Stimulated activated CD4-positive, alpha-beta T cell treated with anti-CD3 and anti-CD28 coated beads, Interleukin-12 subunit alpha, Interleukin-12 subunit beta, amount 100 ng/mL, for 24 hours (primary cell): ENCODE data around the gene MAGI2.
"Not testable (repeated sequence)": the region's sequence is repeated elsewhere in the genome, so short reads cannot be mapped to it uniquely, and the experiment has no call there.

Experiments
- DNase-seq, 2 experiments: peaks; one replicate each; pipeline ENCODE4 v3.0.0-alpha.2; 2020; ENCODE audit warnings: low read depth in 2 of 2

The MAGI2 gene

GRCh38 chr7:78649236-78649635 is 804.2 kb downstream of the MAGI2 start:
- DNase-seq, result no peak

DNA sequence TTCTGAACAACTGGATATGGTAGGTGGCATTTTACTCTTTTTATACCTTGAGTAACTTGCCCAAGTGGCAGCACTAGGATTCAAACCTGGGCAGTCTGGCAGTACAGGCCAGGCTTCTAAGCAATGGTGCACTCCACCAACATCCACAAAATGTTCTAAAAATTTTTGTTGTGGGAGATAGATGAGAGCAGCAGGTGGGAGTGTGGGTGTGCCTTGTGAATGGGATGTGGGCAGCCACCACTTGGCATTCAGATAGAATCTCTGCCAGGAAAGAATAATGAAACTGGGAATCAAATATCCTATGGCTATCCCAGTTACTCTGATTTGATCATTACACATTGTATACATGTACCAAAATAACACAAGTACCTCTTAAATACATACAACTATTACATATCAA is 810.7 kb downstream of the MAGI2 start:
- no peak for DNase-seq

DNA sequence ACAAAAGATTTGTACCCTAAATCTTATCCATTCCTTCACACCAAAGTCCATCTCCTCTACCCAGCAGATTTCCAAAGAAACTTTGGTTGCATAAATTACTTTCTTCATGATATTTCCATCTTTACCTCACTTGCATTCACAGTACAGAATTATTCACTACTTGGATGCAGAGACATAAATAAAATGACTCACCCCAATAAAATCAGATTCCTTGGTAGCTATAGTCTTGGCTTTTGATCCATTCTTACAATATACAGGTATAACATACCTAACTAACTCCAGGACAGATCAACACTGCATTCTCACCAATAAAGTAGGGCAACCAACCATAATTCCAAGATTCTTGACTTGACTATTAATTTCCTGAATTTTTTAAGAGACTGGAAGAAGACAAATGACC is 815.1 kb downstream of the MAGI2 start:
- no peak for DNase-seq

DNA sequence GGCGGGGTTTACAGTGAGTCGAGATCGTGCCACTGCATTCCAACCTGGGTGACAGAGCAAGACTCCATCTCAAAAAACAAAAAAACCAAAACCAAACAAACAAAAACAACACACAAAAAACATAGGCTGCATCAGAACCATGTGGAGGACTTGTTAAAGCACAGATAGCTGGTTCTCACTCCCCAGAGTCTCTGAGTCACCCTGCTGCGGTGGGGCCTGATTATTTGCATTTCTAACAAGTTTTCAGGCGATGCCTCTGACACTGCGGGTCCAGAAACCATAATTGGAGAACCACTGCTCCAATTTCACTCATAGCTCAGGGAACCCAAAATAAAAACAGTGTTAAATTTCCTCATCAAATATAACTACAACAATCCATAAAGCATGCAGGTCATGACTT is 816.7 kb downstream of the MAGI2 start:
- no peak for DNase-seq

- DNase-seq, result no peak
Measured at GRCh38 chr7:78635026-78635793, 818.3 kb downstream of the MAGI2 start.

DNA sequence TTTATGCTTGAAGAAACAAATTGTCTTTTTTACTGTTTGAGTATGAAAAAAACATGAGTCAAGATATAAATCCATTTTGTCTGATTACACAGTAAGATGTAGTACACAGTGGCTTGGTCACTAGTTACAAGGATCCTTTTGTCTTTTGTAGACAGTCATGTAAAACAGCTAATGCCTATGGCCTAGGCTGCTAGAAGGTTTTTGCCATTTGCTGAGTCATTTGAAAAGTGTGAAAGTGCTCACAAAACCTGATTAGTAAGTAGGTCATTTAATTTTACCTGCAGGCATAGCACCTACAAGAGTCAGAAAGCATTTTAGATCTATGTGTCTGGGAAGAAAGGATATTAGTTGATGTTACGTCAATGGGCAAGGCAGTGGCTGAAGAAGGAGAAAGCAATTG is 819.4 kb downstream of the MAGI2 start:
- DNase-seq, result no peak

DNA sequence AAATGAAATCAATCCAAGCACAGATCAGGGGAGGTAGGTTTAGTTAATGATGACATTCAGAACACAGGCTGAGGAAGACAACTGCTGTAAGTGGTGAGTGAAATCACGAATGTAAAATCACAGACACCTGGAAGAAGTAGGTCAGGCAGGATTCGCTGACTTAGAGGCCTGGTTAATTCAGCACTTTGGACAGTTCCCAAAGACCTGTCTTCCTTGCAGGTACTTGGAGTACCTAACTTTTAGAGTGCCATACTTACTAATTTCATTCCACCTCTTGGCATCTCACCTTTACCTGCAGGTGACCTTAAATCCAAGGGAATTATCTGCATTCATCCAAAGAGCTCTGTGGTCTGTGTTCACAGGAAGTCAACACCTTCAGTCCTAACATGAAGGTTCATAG is 832.5 kb downstream of the MAGI2 start:
- no peak for DNase-seq

GRCh38 chr7:78616539-78616938 is 836.9 kb downstream of the MAGI2 start:
- DNase-seq, result no peak

GRCh38 chr7:78609281-78609680 is 844.2 kb downstream of the MAGI2 start:
- no peak for DNase-seq

DNA sequence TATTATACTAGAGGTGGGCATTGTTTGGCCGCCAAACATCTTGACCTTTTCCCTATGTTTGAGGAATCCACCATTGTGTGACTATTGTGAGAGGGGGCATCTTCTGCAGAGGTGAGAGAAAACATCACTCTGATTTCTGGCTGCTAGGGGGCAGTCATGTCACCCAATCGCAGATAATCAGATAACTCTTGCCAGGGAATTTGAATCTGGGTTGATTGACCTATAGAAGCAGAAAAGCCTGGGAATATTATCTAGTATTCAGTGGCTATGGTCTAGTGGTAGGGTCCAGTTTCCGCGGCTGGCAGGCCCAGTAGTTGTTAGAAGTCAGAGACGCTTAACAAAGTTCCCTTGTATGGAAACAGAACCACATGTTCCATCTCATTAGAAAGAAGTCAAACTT is 846.4 kb downstream of the MAGI2 start:
- no peak for DNase-seq

DNA sequence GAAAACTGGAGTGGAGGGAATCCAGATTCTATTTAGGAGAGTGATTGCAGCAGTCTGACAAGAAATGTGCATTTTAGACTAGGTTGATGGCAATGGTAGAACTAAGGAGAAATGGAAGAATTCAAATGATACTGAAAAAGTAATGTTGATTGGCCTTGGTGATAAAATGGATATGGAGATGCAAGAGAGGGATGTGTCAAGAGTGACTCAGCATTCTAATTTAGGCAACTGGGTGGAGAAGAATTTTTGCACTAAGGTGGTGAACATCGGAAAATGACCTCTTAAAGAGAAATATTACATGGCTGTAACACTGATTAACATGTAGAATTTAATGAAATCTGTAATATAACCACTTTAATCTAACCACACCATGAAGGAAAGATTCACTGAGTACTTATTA is 848.3 kb downstream of the MAGI2 start:
- no peak for DNase-seq

- DNase-seq, result no peak
Measured at GRCh38 chr7:78601728-78602127, 851.7 kb downstream of the MAGI2 start.

GRCh38 chr7:78594156-78594555 is 859.3 kb downstream of the MAGI2 start:
- DNase-seq, result no peak

- no peak for DNase-seq
Measured at GRCh38 chr7:78588393-78588792, 865.1 kb downstream of the MAGI2 start.

DNA sequence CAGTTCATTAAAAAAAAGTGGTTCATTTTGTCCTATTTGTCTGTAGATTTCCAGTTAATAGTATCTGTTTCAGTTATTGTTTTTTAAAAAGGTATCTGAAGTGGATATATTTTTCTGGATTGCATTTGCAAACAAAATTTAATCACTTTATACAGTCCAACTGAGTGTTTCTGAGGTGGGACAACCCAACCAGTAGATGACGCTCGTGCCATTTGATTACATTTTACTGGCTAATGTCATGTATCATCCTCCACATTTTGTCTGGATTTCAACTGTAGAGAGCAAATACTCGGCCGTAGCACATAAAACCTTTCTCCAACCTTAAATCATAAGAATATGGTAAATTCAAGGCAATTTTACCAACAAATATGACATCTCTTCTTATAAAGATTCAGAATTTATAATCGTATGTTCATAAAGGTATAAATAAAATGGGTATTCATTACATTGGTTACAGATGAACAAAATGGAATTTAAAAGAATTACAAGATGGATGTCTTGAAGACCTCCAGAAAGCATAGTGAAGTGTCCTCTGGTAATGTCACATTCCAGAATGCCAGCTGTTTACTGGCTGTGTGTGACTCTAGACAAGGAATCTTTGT is 865.9 kb downstream of the MAGI2 start:
- no peak for DNase-seq

DNA sequence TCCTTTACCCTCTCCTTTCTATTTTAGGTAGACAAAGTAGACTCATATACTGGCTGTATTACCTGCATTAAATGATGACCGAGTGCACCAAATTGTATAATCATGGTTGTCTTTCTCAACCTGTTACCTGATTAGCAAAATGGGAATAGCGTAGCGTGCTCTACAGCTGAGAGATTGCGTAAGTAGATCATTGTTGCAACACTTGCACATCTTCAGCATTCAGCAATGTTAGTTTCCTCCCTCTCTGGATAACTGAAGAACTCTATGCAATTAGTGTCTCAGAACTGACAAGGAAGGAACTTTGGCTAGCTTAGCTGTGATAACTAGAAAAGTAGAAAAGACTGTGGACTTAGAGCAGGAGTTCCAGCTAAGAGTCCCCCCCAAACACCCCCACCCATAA is 867.5 kb downstream of the MAGI2 start:
- no peak for DNase-seq

GRCh38 chr7:78578686-78579085 is 874.8 kb downstream of the MAGI2 start:
- DNase-seq, result no peak

GRCh38 chr7:78577174-78577952 is 876.1 kb downstream of the MAGI2 start:
- not testable (repeated sequence) for DNase-seq

GRCh38 chr7:78576236-78576635 is 877.2 kb downstream of the MAGI2 start:
- no peak for DNase-seq

DNA sequence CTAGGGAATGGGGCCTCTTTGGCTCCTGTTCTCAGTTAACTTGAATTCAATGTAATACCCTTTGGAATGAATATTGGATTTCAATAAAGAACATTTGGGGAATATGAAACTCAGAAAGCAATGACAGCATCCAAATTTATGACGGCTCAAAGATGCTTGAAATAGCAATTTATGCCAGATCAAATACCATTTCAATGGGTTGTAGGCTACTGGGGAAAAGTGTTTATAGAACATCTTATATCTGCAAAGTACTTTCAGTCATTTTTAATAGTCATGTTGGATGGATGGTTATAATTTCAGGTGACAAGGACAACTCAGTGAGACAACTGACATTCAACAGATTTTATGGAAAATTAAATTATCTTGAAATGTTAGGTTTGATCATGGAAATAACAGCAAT is 882.2 kb downstream of the MAGI2 start:
- no peak for DNase-seq

- no peak for DNase-seq
Measured at GRCh38 chr7:78568690-78569089, 884.8 kb downstream of the MAGI2 start.

DNA sequence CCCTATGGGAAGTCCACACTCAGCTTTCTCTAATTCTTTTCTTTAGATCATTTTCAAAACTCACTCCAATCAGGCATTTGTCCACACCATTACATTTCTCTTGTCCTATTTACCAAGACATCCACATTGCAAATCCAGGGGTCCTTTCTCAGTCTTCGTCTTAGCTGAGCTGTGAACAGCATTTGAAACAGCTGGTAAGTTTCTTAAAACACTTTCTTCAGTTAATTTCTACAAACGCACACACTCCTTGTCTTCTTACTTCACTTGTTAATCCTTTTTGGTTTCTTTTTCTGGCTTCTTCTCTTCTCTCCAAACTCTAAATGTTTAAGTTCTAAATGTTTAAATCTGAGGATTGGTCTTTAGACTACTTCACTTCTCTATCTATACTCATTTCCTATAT is 885.6 kb downstream of the MAGI2 start:
- no peak for DNase-seq

DNA sequence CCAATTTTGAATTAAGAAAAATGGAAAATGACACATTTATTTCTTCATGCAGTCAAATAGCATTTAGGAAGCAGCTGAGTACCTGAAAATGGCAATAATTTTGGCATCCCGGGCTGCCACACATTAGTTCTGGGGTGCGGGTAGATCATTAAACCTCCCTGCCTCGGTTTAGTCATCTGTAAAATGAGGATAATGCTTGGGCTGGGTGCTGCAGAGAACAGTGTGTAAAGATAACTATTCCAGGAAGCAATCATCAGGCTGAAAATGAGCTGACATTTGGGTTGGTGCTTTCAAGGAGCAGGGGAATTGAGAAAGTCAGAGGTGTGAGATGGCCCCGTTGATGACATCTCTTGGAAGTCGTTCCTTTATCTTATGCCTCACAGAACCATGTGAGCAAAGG is 887.7 kb downstream of the MAGI2 start:
- no peak for DNase-seq
